Astrocyte (in vitro differentiated cells and primary cell): Measurements from ENCODE around the gene ABCA10. TPM values are rescaled to one million over a fixed set of nuclear protein-coding genes. Genes with fewer than 3 reads are reported as not detected.
"Not testable (repeated sequence)": the region's sequence is repeated elsewhere in the genome, so short reads cannot be mapped to it uniquely, and the experiment has no call there.

Experiments used
- DNase-seq: peaks from one replicate; pipeline ENCODE4 v3.0.0-alpha.2; 2010; ENCODE audit warnings: low read depth
- FAIRE-seq: peaks from 2 replicates; lab custom pipeline; 2011; peaks lifted over from hg19 to GRCh38; lab: Jason Lieb, UNC
- H2AFZ ChIP-seq: 2 replicates; pipeline ENCODE4 v1.6.0; 2012; ENCODE audit warnings: low read depth, low read length, inconsistent platforms
- H3K27ac ChIP-seq: 2 replicates; pipeline ENCODE4 v1.5.1; 2011; ENCODE audit warnings: low read depth, low read length, inconsistent platforms
- H3K27me3 ChIP-seq: 2 replicates; pipeline ENCODE4 v1.6.0; 2011; ENCODE audit warnings: low read length, inconsistent platforms; ENCODE audit not compliant: insufficient read depth
- H3K36me3 ChIP-seq: 2 replicates; pipeline ENCODE4 v1.5.1; 2011; ENCODE audit warnings: low read length, inconsistent platforms; ENCODE audit not compliant: insufficient read depth
- H3K4me1 ChIP-seq: 2 replicates; pipeline ENCODE4 v1.5.1; 2011; ENCODE audit warnings: low read length, inconsistent platforms; ENCODE audit not compliant: insufficient read depth
- H3K4me2 ChIP-seq: 2 replicates; pipeline ENCODE4 v1.6.0; 2012; ENCODE audit warnings: low read length, inconsistent platforms
- H3K4me3 ChIP-seq: 2 replicates; pipeline ENCODE4 v1.5.1; 2011; ENCODE audit warnings: low read depth, mild to moderate bottlenecking, low read length, inconsistent platforms; ENCODE audit not compliant: insufficient read depth
- H3K79me2 ChIP-seq: 2 replicates; pipeline ENCODE4 v1.6.0; 2012; ENCODE audit warnings: mild to moderate bottlenecking, low read length, inconsistent platforms; ENCODE audit not compliant: insufficient read depth
- H3K9ac ChIP-seq: 2 replicates; pipeline ENCODE4 v1.6.0; 2012; ENCODE audit warnings: mild to moderate bottlenecking, low read length, inconsistent platforms
- H3K9me3 ChIP-seq: 2 replicates; pipeline ENCODE4 v1.5.1; 2012; ENCODE audit warnings: low read depth, mild to moderate bottlenecking, low read length, inconsistent platforms; ENCODE audit not compliant: insufficient read depth
- H4K20me1 ChIP-seq: 2 replicates; pipeline ENCODE4 v1.6.0; 2012; ENCODE audit warnings: low read length, inconsistent platforms; ENCODE audit not compliant: insufficient read depth
- H3K27ac Mint-ChIP-seq: one replicate; pipeline ENCODE4 v1.8.0; 2021; ENCODE audit warnings: mild to moderate bottlenecking, mixed read lengths; ENCODE audit not compliant: unreplicated experiment
- H3K27me3 Mint-ChIP-seq: one replicate; pipeline ENCODE4 v1.8.0; 2021; ENCODE audit warnings: low read depth, mixed read lengths; ENCODE audit not compliant: unreplicated experiment
- H3K36me3 Mint-ChIP-seq: one replicate; pipeline ENCODE4 v1.8.0; 2021; ENCODE audit warnings: low read depth, mixed read lengths; ENCODE audit not compliant: unreplicated experiment
- H3K4me1 Mint-ChIP-seq: one replicate; pipeline ENCODE4 v1.8.0; 2021; ENCODE audit warnings: low read depth, mixed read lengths; ENCODE audit not compliant: unreplicated experiment
- H3K4me3 Mint-ChIP-seq: one replicate; pipeline ENCODE4 v1.8.0; 2021; ENCODE audit warnings: mild to moderate bottlenecking, moderate library complexity, mixed read lengths; ENCODE audit not compliant: unreplicated experiment
- H3K9me3 Mint-ChIP-seq: one replicate; pipeline ENCODE4 v1.8.0; 2021; ENCODE audit warnings: mild to moderate bottlenecking, mixed read lengths; ENCODE audit not compliant: unreplicated experiment
- CTCF ChIP-seq: IDR thresholded peaks from 2 replicates; pipeline ENCODE4 v1.5.1; 2011; ENCODE audit warnings: low read depth, mild to moderate bottlenecking, inconsistent platforms, low read length, moderate library complexity; ENCODE audit not compliant: insufficient read depth
- EZH2 ChIP-seq: IDR thresholded peaks from 2 replicates; pipeline ENCODE4 v1.6.1; 2012; ENCODE audit warnings: mild to moderate bottlenecking, low read length, inconsistent platforms; ENCODE audit not compliant: insufficient read depth
- total RNA-seq: library from RNA; stranded (reverse); gene quantifications from 2 replicates; pipeline ENCODE4 v1.2.1, GENCODE V29; 2021

The ABCA10 gene
- total RNA-seq, 1 donor from 2014 or later, result 0.20 TPM

- H3K9me3 Mint-ChIP-seq, result peaks cover 2% of the 10 kb centered on the region
- H3K36me3 Mint-ChIP-seq, result no peaks in the 10 kb centered on the region
- no peaks in the 10 kb centered on the region for H3K9me3 ChIP-seq
Observed at GRCh38 chr17:69208640-69209039, 20.0 kb downstream of the ABCA10 start.

GRCh38 chr17:69207151-69207550 lies 21.5 kb downstream of the ABCA10 start:
- Histone ChIP-seq H3K36me3 (no peaks in the 10 kb centered on the region), H3K4me1 (no peaks in the 10 kb centered on the region), H2AFZ (no peak overlapping the region), H3K9ac (no peak overlapping the region), H3K79me2 (no peaks in the 10 kb centered on the region), H4K20me1 (no peaks in the 10 kb centered on the region), H3K4me3 (no peak overlapping the region), H3K27ac (no peak overlapping the region), H3K4me2 (no peak overlapping the region), H3K9me3 (no peaks in the 10 kb centered on the region), H3K27me3 (no peaks in the 10 kb centered on the region)
- H3K27me3 Mint-ChIP-seq, result no peaks in the 10 kb centered on the region
- no peak overlapping the region for H3K27ac Mint-ChIP-seq
- H3K9me3 Mint-ChIP-seq, result peaks cover 2% of the 10 kb centered on the region
- FAIRE-seq, result no peak
- no peak overlapping the region for H3K4me3 Mint-ChIP-seq
- no peak for DNase-seq
- no peaks in the 10 kb centered on the region for H3K36me3 Mint-ChIP-seq
- no peak for TF ChIP-seq CTCF
- TF ChIP-seq EZH2, result no peak
- H3K4me1 Mint-ChIP-seq, result no peaks in the 10 kb centered on the region

More at GRCh38 chr17:69208640-69209039, 20.0 kb downstream of the ABCA10 start:
- H3K27me3 Mint-ChIP-seq, result no peaks in the 10 kb centered on the region
- H3K4me3 ChIP-seq, result no peak overlapping the region
- no peak overlapping the region for H3K4me3 Mint-ChIP-seq
- H4K20me1 ChIP-seq, result no peaks in the 10 kb centered on the region
- H3K9ac ChIP-seq, result no peak overlapping the region
- no peak overlapping the region for H2AFZ ChIP-seq
- H3K27me3 ChIP-seq, result no peaks in the 10 kb centered on the region
- H3K27ac Mint-ChIP-seq, result no peak overlapping the region
- H3K79me2 ChIP-seq, result no peaks in the 10 kb centered on the region
- DNase-seq (no peak), FAIRE-seq (no peak)
- H3K4me1 ChIP-seq, result no peaks in the 10 kb centered on the region
- H3K4me2 ChIP-seq, result no peak overlapping the region
- H3K36me3 ChIP-seq, result no peaks in the 10 kb centered on the region
- H3K27ac ChIP-seq, result no peak overlapping the region
- TF ChIP-seq CTCF, result no peak
- TF ChIP-seq EZH2, result no peak
- no peaks in the 10 kb centered on the region for H3K4me1 Mint-ChIP-seq

- no peaks in the 10 kb centered on the region for H4K20me1 ChIP-seq
- H2AFZ ChIP-seq, result no peak overlapping the region
- H3K4me2 ChIP-seq, result no peak overlapping the region
- FAIRE-seq (no peak), DNase-seq (no peak)
- no peaks in the 10 kb centered on the region for H3K79me2 ChIP-seq
- no peaks in the 10 kb centered on the region for H3K9me3 ChIP-seq
- H3K27me3 ChIP-seq, result no peaks in the 10 kb centered on the region
- TF ChIP-seq EZH2 (no peak), CTCF (no peak)
- H3K27ac ChIP-seq, result no peak overlapping the region
- Mint-ChIP-seq H3K4me3 (no peak overlapping the region), H3K27me3 (peaks cover 3% of the 10 kb centered on the region), H3K9me3 (no peaks in the 10 kb centered on the region), H3K4me1 (no peaks in the 10 kb centered on the region), H3K36me3 (no peaks in the 10 kb centered on the region), H3K27ac (no peak overlapping the region)
- no peak overlapping the region for H3K9ac ChIP-seq
- no peaks in the 10 kb centered on the region for H3K36me3 ChIP-seq
- no peaks in the 10 kb centered on the region for H3K4me1 ChIP-seq
- H3K4me3 ChIP-seq, result no peak overlapping the region
Observed at GRCh38 chr17:69198238-69198637, 30.4 kb downstream of the ABCA10 start.

GRCh38 chr17:69196105-69196653 lies 32.4 kb downstream of the ABCA10 start:
- FAIRE-seq, H3K27me3 ChIP-seq, H3K36me3 Mint-ChIP-seq, H2AFZ ChIP-seq, H3K4me3 ChIP-seq, H3K36me3 ChIP-seq, H3K79me2 ChIP-seq, H3K27ac Mint-ChIP-seq, H3K4me2 ChIP-seq, H3K4me3 Mint-ChIP-seq, H4K20me1 ChIP-seq, H3K9me3 Mint-ChIP-seq, H3K27me3 Mint-ChIP-seq, H3K4me1 Mint-ChIP-seq, H3K4me1 ChIP-seq, H3K9me3 ChIP-seq, DNase-seq, H3K27ac ChIP-seq, H3K9ac ChIP-seq: not testable (repeated sequence)
